SK-N-SH treated with all-trans-retinoic acid at 6 μM for 48 hours (cell line): ENCODE results near the gene MYH14.

Experiments used
- ATAC-seq: fragments of 200-7000 bp; cut with Tn5 transposase; 3 replicates; pipeline ENCODE4 v1.9.1; 2020; ENCODE audit warnings: mild to moderate bottlenecking, moderate library complexity
- ARNTL ChIP-seq: fragments of 450-650 bp; formaldehyde crosslinking; IDR thresholded peaks from 2 replicates; pipeline ENCODE4 v1.5.0; 2020; ENCODE audit warnings: low read depth, mild to moderate bottlenecking, moderate library complexity, borderline replicate concordance
- BACH2 ChIP-seq: fragments of 250-450 bp; sonication (Bioruptor Pico); IDR thresholded peaks from 2 replicates; pipeline ENCODE4 v1.9.0; 2021; ENCODE audit warnings: mild to moderate bottlenecking, borderline replicate concordance
- CREB5 ChIP-seq: fragments of 250-450 bp; sonication (Bioruptor Pico); IDR thresholded peaks from 2 replicates; pipeline ENCODE4 v1.5.1; 2020; ENCODE audit warnings: low read depth, mild to moderate bottlenecking, moderate library complexity
- CSDC2 ChIP-seq: fragments of 250-450 bp; sonication (Bioruptor Pico); IDR thresholded peaks from 2 replicates; pipeline ENCODE4 v1.5.0; 2020; ENCODE audit warnings: mild to moderate bottlenecking, moderate library complexity
- ESRRG ChIP-seq: fragments of 250-450 bp; sonication (Bioruptor Pico); IDR thresholded peaks from 2 replicates; pipeline ENCODE4 v1.6.1; 2021; ENCODE audit warnings: mild to moderate bottlenecking
- GLIS3 ChIP-seq: fragments of 250-450 bp; sonication (Bioruptor Pico); IDR thresholded peaks from 2 replicates; pipeline ENCODE4 v1.5.0; 2020; ENCODE audit warnings: mild to moderate bottlenecking, moderate library complexity
- ISL1 ChIP-seq: fragments of 250-450 bp; sonication (Bioruptor Pico); IDR thresholded peaks from 2 replicates; pipeline ENCODE4 v2.1.2; 2022; ENCODE audit warnings: mild to moderate bottlenecking, moderate library complexity
- OSR1 ChIP-seq: fragments of 250-450 bp; sonication (Bioruptor Pico); IDR thresholded peaks from 2 replicates; pipeline ENCODE4 v1.8.0; 2022; ENCODE audit warnings: moderate library complexity, mild to moderate bottlenecking, inconsistent platforms
- PATZ1 ChIP-seq: fragments of 250-450 bp; sonication (Bioruptor Pico); IDR thresholded peaks from 2 replicates; pipeline ENCODE4 v1.8.0; 2020; ENCODE audit warnings: mild to moderate bottlenecking, moderate library complexity, borderline replicate concordance
- POU6F1 ChIP-seq: fragments of 250-450 bp; sonication (Bioruptor Pico); IDR thresholded peaks from 2 replicates; pipeline ENCODE4 v1.8.0; 2021; ENCODE audit warnings: low read depth, mild to moderate bottlenecking, moderate library complexity, borderline replicate concordance
- PPARA ChIP-seq: fragments of 250-450 bp; sonication (Bioruptor Pico); IDR thresholded peaks from 2 replicates; pipeline ENCODE4 v1.5.0; 2020; ENCODE audit warnings: mild to moderate bottlenecking, borderline replicate concordance
- RARB ChIP-seq: fragments of 250-450 bp; sonication (Bioruptor Pico); IDR thresholded peaks from 2 replicates; pipeline ENCODE4 v1.8.0; 2021; ENCODE audit warnings: mild to moderate bottlenecking, moderate library complexity
- SNAI2 ChIP-seq: fragments of 250-450 bp; sonication (Bioruptor Pico); IDR thresholded peaks from 2 replicates; pipeline ENCODE4 v1.5.0; 2020; ENCODE audit warnings: mild to moderate bottlenecking, moderate library complexity
- TCF4 ChIP-seq: fragments of 250-450 bp; sonication (Bioruptor Pico); IDR thresholded peaks from 2 replicates; pipeline ENCODE4 v1.8.0; 2021; ENCODE audit warnings: mild to moderate bottlenecking, moderate library complexity, borderline replicate concordance
- TSHZ2 ChIP-seq: fragments of 250-450 bp; sonication (Bioruptor Pico); IDR thresholded peaks from 2 replicates; pipeline ENCODE4 v1.5.0; 2020; ENCODE audit warnings: mild to moderate bottlenecking, moderate library complexity
- ZFP3 ChIP-seq: fragments of 250-450 bp; sonication (Bioruptor Pico); IDR thresholded peaks from 2 replicates; pipeline ENCODE4 v1.5.0; 2020; ENCODE audit warnings: mild to moderate bottlenecking, moderate library complexity
- ZFP30 ChIP-seq: fragments of 450-650 bp; formaldehyde crosslinking; IDR thresholded peaks from 2 replicates; pipeline ENCODE4 v1.5.0; 2022; ENCODE audit warnings: mild to moderate bottlenecking, moderate library complexity
- ZNF565 ChIP-seq: fragments of 450-650 bp; formaldehyde crosslinking; conservative IDR thresholded peaks from 2 replicates; pipeline ENCODE4 v1.5.0; 2020; ENCODE audit warnings: low read depth, mild to moderate bottlenecking, moderate library complexity
- ZNF70 ChIP-seq: fragments of 450-650 bp; formaldehyde crosslinking; IDR thresholded peaks from 2 replicates; pipeline ENCODE4 v1.5.0; 2020; ENCODE audit warnings: mild to moderate bottlenecking, moderate library complexity
- ZNF8 ChIP-seq: fragments of 450-650 bp; formaldehyde crosslinking; IDR thresholded peaks from 2 replicates; pipeline ENCODE4 v1.5.0; 2020; ENCODE audit warnings: mild to moderate bottlenecking, moderate library complexity

Gene MYH14

GRCh38 chr19:50273821-50274220 lies 70.4 kb downstream of the MYH14 start:
- TF ChIP-seq ZFP3 (CRISPR knock-in tag) (no peak), CREB5 (no peak), ZFP30 (CRISPR knock-in tag) (no peak), SNAI2 (no peak), ZNF565 (CRISPR knock-in tag) (no peak), PATZ1 (no peak), TCF4 (no peak), ZNF8 (CRISPR knock-in tag) (no peak), RARB (CRISPR knock-in tag) (no peak), TSHZ2 (CRISPR knock-in tag) (no peak), POU6F1 (CRISPR knock-in tag) (no peak), ISL1 (CRISPR knock-in tag) (no peak), GLIS3 (CRISPR knock-in tag) (no peak), PPARA (CRISPR knock-in tag) (no peak)
- TF ChIP-seq, all 23 proteins: peak for 0
- ATAC-seq, result no peak

- no peak; the same call in 2 of the 3 replicates for ATAC-seq
- TF ChIP-seq PATZ1, result no peak
- no peak for TF ChIP-seq ZNF565 (CRISPR knock-in tag)
- TF ChIP-seq ESRRG (CRISPR knock-in tag), result no peak
- no peak for TF ChIP-seq ZNF8 (CRISPR knock-in tag)
- no peak for TF ChIP-seq CSDC2
- no peak for TF ChIP-seq ARNTL (CRISPR knock-in tag)
- TF ChIP-seq OSR1 (CRISPR knock-in tag), result no peak
- no peak for TF ChIP-seq GLIS3 (CRISPR knock-in tag)
- no peak for TF ChIP-seq ZNF70
- no peak for TF ChIP-seq RARB (CRISPR knock-in tag)
- TF ChIP-seq PPARA (CRISPR knock-in tag), result no peak
- TF ChIP-seq BACH2 (CRISPR knock-in tag), result no peak
- TF ChIP-seq ZFP30 (CRISPR knock-in tag), result no peak
- TF ChIP-seq SNAI2, result no peak
- no peak for TF ChIP-seq TCF4
Observed at GRCh38 chr19:50275577-50276368, 72.4 kb downstream of the MYH14 start.
